Gastrocnemius medialis (tissue), 4 donors: ENCODE data around the gene LDOC1. TPM values are rescaled to one million over a fixed set of nuclear protein-coding genes. Genes with fewer than 3 reads are reported as not detected.
"Not testable (repeated sequence)": the region's sequence is repeated elsewhere in the genome, so short reads cannot be mapped to it uniquely, and the experiment has no call there.

Experiments used
- ATAC-seq, 2 donors: fragments of 150-250 bp; one replicate each; pipeline ENCODE4 v1.9.1; 2016
- DNase-seq, 2 donors: peaks; one replicate each; pipeline ENCODE4 v3.0.0-alpha.2; 2019
- H3K27ac ChIP-seq, 4 donors: fragments of 200-600 bp; sonication (generic); 1 replicate in 1 of 4; 2 replicates in 3 of 4; pipeline ENCODE4 v1.5.1; 2016 to 2018; ENCODE audit warnings: mild to moderate bottlenecking in 2 of 4, moderate library complexity in 1 of 4
- H3K27me3 ChIP-seq, 3 donors: fragments of 200-600 bp; sonication (generic) in 2 of 3; 1 replicate in 1 of 3; 2 replicates in 2 of 3; pipeline versions ENCODE4 v1.5.1 to v1.6.0; 2016 to 2019; ENCODE audit warnings: mild to moderate bottlenecking in 1 of 3, moderate library complexity in 1 of 3
- H3K36me3 ChIP-seq, 2 donors: fragments of 200-600 bp; sonication (generic) in 1 of 2; one replicate each; pipeline ENCODE4 v1.5.1; 2017 to 2018
- H3K4me1 ChIP-seq, 2 donors: fragments of 200-600 bp; sonication (generic) in 1 of 2; one replicate each; pipeline ENCODE4 v1.5.1; 2016 to 2017; ENCODE audit warnings: mild to moderate bottlenecking in 2 of 2
- H3K4me3 ChIP-seq, 4 donors: fragments of 200-600 bp; sonication (generic) in 3 of 4; 1 replicate in 1 of 4; 2 replicates in 3 of 4; pipeline ENCODE4 v1.5.1; 2016 to 2019; ENCODE audit warnings: mild to moderate bottlenecking in 2 of 4
- H3K9me3 ChIP-seq, 3 donors: fragments of 200-600 bp; sonication (generic) in 2 of 3; 1 replicate in 1 of 3; 2 replicates in 2 of 3; pipeline ENCODE4 v1.5.1; 2016 to 2019
- POLR2A ChIP-seq, 2 donors: fragments of 450-650 bp; IDR thresholded peaks; one replicate each; pipeline ENCODE4 v1.6.1; 2017; ENCODE audit warnings: antibody characterized with exemption in 2 of 2, mild to moderate bottlenecking in 2 of 2, moderate library complexity in 2 of 2
- in situ Hi-C, 4 donors: fragments of 200-750 bp; cut with MboI; loops; one replicate each; pipeline versions ENCODE4 v1.15.0 to v1.8.0; 2017; ENCODE audit warnings: low sequenced_read_pairs in 4 of 4
- intact Hi-C: fragments of 100-400 bp; cut with DNase I; formaldehyde crosslinking; loops from one replicate; pipeline ENCODE4 v1.15.1; 2023; ENCODE audit warnings: low total_unique reads
- total RNA-seq, 4 donors: library from RNA; depleted of rRNA; stranded (reverse); fragments of >200 nt; gene quantifications; one replicate each; pipeline versions ENCODE4 v1.1.0 to v1.2.3, GENCODE V29; 2016
- TF ChIP-seq, protein P1 (sequence below), 5 experiments: fragments of 450-650 bp in 3 of 5; fragments of 200-600 bp in 2 of 5; sonication (generic) in 2 of 5; IDR thresholded peaks in 4 of 5; conservative IDR thresholded peaks in 1 of 5; 1 replicate in 4 of 5; 2 replicates in 1 of 5; pipeline ENCODE4 v1.5.1; 2016 to 2019; ENCODE audit warnings: antibody characterized with exemption in 5 of 5, mild to moderate bottlenecking in 3 of 5, moderate library complexity in 3 of 5

The LDOC1 gene
- total RNA-seq, 4 donors from 2014 or later, result 1.0 to 1.7 TPM; not detected in 2

DNA sequence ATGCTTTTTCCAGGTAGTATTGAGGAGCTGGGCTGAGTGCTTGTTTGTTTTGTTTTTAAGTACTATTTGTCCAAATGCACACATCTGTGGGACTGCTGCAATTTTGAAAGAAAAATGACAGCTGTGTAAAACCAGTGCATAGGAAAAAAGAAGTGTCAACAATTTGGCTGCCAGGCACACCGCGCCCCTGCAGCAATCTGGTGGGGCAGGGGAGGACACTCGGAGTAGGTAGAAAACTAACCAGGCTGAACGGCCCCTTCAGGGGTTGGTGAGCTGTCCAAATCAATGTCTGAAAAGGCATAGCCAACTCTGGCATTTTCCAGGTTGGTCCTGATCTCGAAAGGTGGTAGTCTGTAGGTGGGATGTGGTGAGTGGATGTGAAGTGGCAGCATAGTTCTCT lies 1.1 kb downstream of the LDOC1 start:
- ATAC-seq (no peak), DNase-seq (no peak)
- Histone ChIP-seq H3K4me1 (no peaks in the 10 kb centered on the region), H3K27me3 (no peaks in the 10 kb centered on the region), H3K9me3 (no peaks in the 10 kb centered on the region), H3K36me3 (no peaks in the 10 kb centered on the region), H3K27ac (no peak overlapping the region), H3K4me3 (no peak overlapping the region)
- in situ Hi-C loops (no loop called here), intact Hi-C loops (no loop called here)
- TF ChIP-seq POLR2A (IDR thresholded peaks at IDR 0.05), result no peak
- TF ChIP-seq, protein P1, sequence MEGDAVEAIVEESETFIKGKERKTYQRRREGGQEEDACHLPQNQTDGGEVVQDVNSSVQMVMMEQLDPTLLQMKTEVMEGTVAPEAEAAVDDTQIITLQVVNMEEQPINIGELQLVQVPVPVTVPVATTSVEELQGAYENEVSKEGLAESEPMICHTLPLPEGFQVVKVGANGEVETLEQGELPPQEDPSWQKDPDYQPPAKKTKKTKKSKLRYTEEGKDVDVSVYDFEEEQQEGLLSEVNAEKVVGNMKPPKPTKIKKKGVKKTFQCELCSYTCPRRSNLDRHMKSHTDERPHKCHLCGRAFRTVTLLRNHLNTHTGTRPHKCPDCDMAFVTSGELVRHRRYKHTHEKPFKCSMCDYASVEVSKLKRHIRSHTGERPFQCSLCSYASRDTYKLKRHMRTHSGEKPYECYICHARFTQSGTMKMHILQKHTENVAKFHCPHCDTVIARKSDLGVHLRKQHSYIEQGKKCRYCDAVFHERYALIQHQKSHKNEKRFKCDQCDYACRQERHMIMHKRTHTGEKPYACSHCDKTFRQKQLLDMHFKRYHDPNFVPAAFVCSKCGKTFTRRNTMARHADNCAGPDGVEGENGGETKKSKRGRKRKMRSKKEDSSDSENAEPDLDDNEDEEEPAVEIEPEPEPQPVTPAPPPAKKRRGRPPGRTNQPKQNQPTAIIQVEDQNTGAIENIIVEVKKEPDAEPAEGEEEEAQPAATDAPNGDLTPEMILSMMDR (IDR thresholded peaks at IDR 0.05 in 4 of 5, conservative IDR thresholded peaks at IDR 0.05 in 1 of 5), result no peak

DNA sequence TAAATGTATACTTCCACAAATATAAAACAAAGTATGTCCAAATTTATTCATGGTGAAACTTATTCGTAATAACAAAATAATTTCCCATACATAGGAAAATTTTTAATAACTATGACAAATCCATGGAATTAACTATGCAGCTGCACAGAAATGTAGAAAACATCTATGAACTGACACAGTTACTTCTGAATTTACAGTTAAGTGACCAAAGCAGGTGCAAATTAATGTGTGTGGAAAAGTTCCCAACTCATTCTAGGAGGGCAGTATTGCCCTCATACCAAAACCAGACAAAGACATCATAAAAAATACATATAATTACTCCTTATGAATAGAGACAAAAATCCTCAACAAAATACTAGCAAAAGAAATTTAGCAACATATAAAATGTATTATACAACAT lies 12.5 kb downstream of the LDOC1 start:
- H3K27ac ChIP-seq, result no peak overlapping the region
- intact Hi-C loops (no loop called here), in situ Hi-C loops (no loop called here)

GRCh38 chrX:141158084-141158483 lies 18.8 kb downstream of the LDOC1 start:
- H3K36me3 ChIP-seq, result no peaks in the 10 kb centered on the region
- no peak overlapping the region for H3K27ac ChIP-seq
- intact Hi-C loops, result no loop called here
- TF ChIP-seq POLR2A (IDR thresholded peaks at IDR 0.05), result no peak
- TF ChIP-seq, protein P1 (IDR thresholded peaks at IDR 0.05 in 4 of 5, conservative IDR thresholded peaks at IDR 0.05 in 1 of 5), result no peak
- H3K27me3 ChIP-seq, result no peaks in the 10 kb centered on the region
- no peaks in the 10 kb centered on the region for H3K9me3 ChIP-seq
- ATAC-seq (no peak), DNase-seq (no peak)
- H3K4me1 ChIP-seq, result no peaks in the 10 kb centered on the region
- in situ Hi-C loops, result no loop called here
- H3K4me3 ChIP-seq, result no peak overlapping the region

More for the DNA sequence above, 12.5 kb downstream of the LDOC1 start:
- DNase-seq (no peak), ATAC-seq (no peak)
- Histone ChIP-seq H3K36me3 (no peaks in the 10 kb centered on the region), H3K4me3 (no peak overlapping the region), H3K4me1 (no peaks in the 10 kb centered on the region), H3K9me3 (no peaks in the 10 kb centered on the region), H3K27me3 (no peaks in the 10 kb centered on the region)
- TF ChIP-seq, protein P1 (IDR thresholded peaks at IDR 0.05 in 4 of 5, conservative IDR thresholded peaks at IDR 0.05 in 1 of 5), result no peak
- TF ChIP-seq POLR2A (IDR thresholded peaks at IDR 0.05), result no peak

- H3K36me3 ChIP-seq, intact Hi-C loops, H3K4me3 ChIP-seq, H3K4me1 ChIP-seq, in situ Hi-C loops, ATAC-seq, H3K27me3 ChIP-seq, H3K27ac ChIP-seq, DNase-seq, H3K9me3 ChIP-seq: not testable (repeated sequence)
Measured at GRCh38 chrX:141155231-141155630, 21.7 kb downstream of the LDOC1 start.

DNA sequence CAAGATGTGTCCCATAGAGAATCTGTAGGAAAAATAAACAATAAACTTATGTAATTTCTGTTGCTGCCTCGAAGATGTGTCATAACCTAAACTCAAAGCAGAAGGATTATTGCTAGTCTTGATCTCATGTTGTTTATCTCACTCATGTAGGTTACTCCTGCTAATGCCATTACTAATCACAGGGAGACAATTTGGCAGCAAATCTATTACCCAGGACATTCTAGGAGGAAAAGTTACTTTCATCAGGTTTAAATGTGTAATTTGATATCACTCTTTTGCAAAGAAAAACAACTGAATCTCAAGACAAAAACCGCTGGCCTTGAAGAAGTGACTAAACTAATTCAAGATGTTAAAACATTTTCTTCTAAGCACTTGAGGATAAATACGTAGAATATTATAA lies 34.0 kb downstream of the LDOC1 start:
- no peak for TF ChIP-seq POLR2A (IDR thresholded peaks at IDR 0.05)
- TF ChIP-seq, protein P1 (IDR thresholded peaks at IDR 0.05 in 4 of 5, conservative IDR thresholded peaks at IDR 0.05 in 1 of 5), result no peak
- in situ Hi-C loops, result no loop called here
- ATAC-seq, result no peak

More for the DNA sequence above, 34.0 kb downstream of the LDOC1 start:
- Histone ChIP-seq H3K27ac (no peak overlapping the region), H3K9me3 (no peaks in the 10 kb centered on the region), H3K4me1 (no peaks in the 10 kb centered on the region), H3K36me3 (no peaks in the 10 kb centered on the region), H3K4me3 (no peak overlapping the region), H3K27me3 (no peaks in the 10 kb centered on the region)
- DNase-seq, result no peak
- intact Hi-C loops, result no loop called here
